Neuron (in vitro differentiated cells): ENCODE measurements around the gene ATG7.
A peak's percentile ranks its signal among the peaks of the same experiment; 100 is the strongest.

ENCODE experiments used
- H2AFZ ChIP-seq: one replicate; pipeline ENCODE4 v1.6.1; 2013; ENCODE audit warnings: low read depth, mild to moderate bottlenecking, inconsistent platforms, low read length, moderate library complexity
- H3K27me3 ChIP-seq: one replicate; pipeline ENCODE4 v1.6.1; 2013; ENCODE audit warnings: low read length; ENCODE audit not compliant: insufficient read depth
- H3K36me3 ChIP-seq: one replicate; pipeline ENCODE4 v1.6.1; 2013; ENCODE audit warnings: low read length; ENCODE audit not compliant: insufficient read depth
- H3K4me1 ChIP-seq: one replicate; pipeline ENCODE4 v1.6.1; 2013; ENCODE audit warnings: low read length; ENCODE audit not compliant: insufficient read depth
- H3K4me3 ChIP-seq: 2 replicates; pipeline ENCODE4 v1.5.1; 2013; ENCODE audit warnings: mild to moderate bottlenecking, low read length, moderate library complexity
- H3K9me3 ChIP-seq: one replicate; pipeline ENCODE4 v1.6.1; 2013; ENCODE audit warnings: low read length

Gene ATG7

DNA sequence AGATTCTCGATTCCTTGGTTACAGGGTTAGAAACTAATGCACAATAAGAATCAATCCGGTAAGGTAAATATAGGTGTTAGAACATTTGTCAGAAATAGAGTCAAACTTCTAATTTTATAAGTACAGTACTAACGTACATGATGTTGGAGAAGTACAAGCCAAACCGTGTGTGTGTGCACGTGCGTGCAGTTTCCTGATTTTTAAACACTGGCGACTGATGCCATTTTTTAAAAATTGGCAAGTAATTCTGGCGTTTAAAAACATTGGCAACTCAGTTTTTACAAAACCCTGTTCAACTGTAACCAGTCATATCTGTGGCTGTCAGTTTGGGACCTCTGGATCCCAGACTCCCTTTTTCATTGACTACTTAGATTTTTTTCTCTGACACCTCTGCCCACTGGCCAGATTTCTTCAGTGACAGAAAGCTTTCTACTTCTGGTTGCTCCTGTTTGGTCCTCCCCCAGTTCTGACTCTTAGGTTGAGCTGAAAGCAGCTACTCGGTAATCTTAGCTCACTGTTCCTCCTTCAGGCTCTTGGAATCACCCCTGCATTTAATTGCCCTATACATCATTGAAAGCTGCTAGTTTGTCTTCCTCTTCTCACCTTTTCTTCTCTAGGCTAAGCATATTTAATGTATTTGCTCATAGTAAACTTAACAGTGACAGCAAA, 843 bp downstream of the ATG7 start:
- peak overlapping the region; percentile 62 for H2AFZ ChIP-seq
- H3K9me3 ChIP-seq = no peaks in the 10 kb centered on the region
- H3K27me3 ChIP-seq = no peaks in the 10 kb centered on the region
- H3K4me3 ChIP-seq = peak overlapping the region; percentile 86
- H3K36me3 ChIP-seq = no peaks in the 10 kb centered on the region
- peaks cover 13% of the 10 kb centered on the region for H3K4me1 ChIP-seq

DNA sequence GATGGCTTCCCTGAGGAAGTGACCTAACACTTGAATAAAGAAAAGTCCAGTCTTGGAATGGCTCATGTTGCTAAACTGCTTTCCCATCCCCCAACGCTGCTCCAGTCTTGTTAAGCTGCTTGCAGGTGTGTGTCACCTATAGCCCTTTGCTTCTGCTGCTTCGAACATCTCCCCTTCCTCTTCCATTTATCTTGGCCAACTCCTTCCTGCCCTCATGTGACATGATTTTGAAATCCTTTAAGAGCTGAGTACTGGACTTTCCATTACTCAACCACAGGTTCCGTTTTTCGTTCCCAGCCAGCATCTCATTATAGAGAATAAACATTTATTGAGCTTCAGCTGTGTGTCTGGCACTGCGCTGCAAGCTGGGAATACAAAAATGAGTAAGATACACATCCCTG, 1.7 kb downstream of the ATG7 start:
- no peaks in the 10 kb centered on the region for H3K9me3 ChIP-seq
- no peak overlapping the region for H2AFZ ChIP-seq
- peaks cover 2% of the 10 kb centered on the region for H3K36me3 ChIP-seq
- peaks cover 10% of the 10 kb centered on the region for H3K4me1 ChIP-seq
- H3K4me3 ChIP-seq = no peak overlapping the region
- no peaks in the 10 kb centered on the region for H3K27me3 ChIP-seq

DNA sequence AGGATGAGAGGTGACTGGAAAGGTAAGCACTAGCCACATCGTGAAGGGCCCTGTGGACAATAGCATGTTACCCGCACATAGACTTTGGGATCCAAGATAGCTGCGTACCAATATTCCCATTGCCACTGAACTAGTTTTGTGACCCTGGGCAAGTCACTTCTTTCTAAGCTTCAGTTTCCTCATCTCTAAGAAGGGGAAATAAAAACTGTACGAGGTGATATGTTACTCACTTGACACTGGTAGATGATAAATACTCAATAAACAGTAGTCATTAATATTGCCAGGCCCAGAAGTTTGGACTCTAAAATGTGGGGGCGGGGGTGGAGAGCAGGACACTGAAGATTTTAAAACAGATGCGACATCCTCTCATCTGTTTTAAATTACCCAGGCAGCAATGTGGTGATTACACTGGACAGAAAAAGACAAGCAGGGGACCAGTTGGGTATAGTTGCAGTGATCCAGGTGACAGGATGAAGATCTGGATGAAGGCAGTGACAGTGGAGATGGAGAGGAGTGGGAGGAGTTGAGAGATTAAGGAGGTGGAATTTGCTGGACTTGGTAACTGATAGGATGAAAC, 2.5 kb downstream of the ATG7 start:
- Histone ChIP-seq H3K4me1 (peaks cover 10% of the 10 kb centered on the region), H3K4me3 (no peak overlapping the region), H3K36me3 (peaks cover 2% of the 10 kb centered on the region), H3K9me3 (no peaks in the 10 kb centered on the region), H2AFZ (no peak overlapping the region), H3K27me3 (no peaks in the 10 kb centered on the region)

DNA sequence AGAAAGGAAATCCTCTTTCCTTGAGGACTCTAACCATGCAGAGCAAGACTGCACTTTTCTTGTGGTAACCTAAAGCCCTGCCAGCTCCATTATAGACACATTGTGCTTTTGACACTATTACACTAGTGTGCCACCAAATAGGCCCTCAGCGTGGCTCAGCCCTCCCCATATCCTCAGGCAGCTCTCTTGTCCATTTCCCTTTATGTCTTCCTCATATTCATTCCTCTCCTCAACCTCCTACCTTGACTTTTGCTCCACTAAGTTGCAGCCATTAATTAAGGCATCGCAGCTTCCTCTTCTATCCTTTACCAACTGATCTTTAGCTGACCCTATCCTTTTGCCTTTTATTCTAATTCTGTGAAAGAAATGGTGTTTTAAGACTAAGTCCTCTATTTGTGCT, 3.7 kb downstream of the ATG7 start:
- peaks cover 10% of the 10 kb centered on the region for H3K4me1 ChIP-seq

DNA sequence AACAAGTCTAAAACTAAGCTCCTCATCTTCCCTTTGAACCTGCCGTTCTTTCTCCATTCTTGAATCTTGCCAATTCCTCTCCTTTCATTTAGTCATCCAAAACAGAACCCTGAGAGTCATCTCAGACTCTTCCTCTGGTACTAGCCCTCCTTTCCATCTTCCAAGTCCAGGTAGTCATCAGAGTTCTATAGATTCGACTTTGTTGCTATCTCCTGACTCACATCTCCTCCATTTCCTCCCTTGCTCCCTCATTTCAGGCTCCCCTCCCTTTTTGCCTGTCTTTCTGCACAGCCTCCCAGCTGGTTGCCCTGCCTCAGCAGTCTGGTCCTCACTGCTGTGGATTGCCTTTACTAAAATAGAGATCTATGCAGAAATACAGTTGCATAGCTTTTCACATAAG, 4.7 kb downstream of the ATG7 start:
- no peaks in the 10 kb centered on the region for H3K27me3 ChIP-seq
- peaks cover 2% of the 10 kb centered on the region for H3K36me3 ChIP-seq
- no peak overlapping the region for H2AFZ ChIP-seq
- no peaks in the 10 kb centered on the region for H3K9me3 ChIP-seq
- H3K4me3 ChIP-seq = no peak overlapping the region
- peaks cover 7% of the 10 kb centered on the region for H3K4me1 ChIP-seq

More for the DNA sequence above, 3.7 kb downstream of the ATG7 start:
- Histone ChIP-seq H3K9me3 (no peaks in the 10 kb centered on the region), H3K36me3 (peaks cover 2% of the 10 kb centered on the region), H2AFZ (no peak overlapping the region), H3K4me3 (no peak overlapping the region), H3K27me3 (no peaks in the 10 kb centered on the region)

DNA sequence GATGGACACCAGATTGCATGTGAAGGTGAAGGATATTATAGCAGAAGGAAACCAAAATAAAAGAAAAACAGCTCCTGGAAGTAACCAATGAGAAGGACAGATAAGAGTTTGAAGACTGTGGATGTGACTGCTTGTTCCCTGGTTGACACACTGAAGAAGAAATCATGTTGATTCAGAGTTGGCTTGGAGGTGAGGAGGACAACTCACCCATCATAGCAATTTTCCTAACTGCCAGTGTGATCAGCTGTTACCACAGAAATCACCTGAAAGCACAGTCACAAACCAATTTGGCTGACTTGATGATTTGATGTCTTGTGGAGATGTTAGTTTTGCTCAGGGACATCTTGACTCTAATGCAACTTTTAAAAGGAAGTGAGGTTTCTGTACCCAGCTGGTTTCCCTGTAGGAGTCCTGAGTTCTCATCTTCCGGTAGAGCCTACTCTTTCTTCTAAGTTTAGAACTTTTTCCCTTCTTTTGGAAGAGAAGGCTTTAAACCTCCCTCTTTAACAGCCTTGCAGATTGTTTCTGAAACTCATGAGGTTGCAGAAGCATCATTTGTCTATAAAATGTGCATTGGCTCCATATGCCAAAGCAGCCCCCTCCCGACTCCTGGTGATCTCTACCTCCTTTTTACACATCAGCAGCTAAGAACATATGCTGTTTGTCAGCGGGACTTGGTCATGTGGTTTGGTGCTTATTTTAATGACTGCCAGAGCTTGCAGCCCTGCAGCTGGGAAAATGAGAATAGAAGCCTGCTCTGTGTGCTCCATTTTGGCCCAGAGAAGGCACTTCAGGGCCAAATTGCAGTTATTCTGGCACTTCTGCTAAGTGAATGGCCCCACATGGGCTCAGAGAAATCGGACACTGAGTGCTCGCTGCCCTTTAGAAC, 10.3 kb downstream of the ATG7 start:
- H3K27me3 ChIP-seq = no peaks in the 10 kb centered on the region
- no peak overlapping the region for H3K4me3 ChIP-seq
- H3K4me1 ChIP-seq = no peaks in the 10 kb centered on the region
- H2AFZ ChIP-seq = no peak overlapping the region
- H3K36me3 ChIP-seq = peaks cover 11% of the 10 kb centered on the region
- no peaks in the 10 kb centered on the region for H3K9me3 ChIP-seq

DNA sequence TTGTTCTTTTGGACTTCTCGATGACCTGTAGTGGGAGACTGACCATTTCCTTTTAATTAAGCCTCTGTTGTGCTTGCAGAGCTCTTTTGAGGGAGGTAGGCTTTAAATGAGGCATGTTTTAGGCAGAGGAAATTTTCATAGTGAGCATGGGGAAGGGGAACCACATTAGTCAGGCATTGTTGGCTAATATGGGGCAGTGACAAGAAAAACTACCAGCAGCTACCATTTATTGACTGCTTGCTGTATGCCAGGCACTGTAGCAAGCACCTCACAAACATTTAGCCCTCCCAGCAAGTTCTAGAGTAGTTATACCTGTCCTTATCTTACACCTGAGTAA, 10.9 kb downstream of the ATG7 start:
- Histone ChIP-seq H3K9me3 (no peaks in the 10 kb centered on the region), H2AFZ (no peak overlapping the region), H3K4me3 (no peak overlapping the region), H3K4me1 (no peaks in the 10 kb centered on the region), H3K36me3 (peaks cover 11% of the 10 kb centered on the region), H3K27me3 (no peaks in the 10 kb centered on the region)

DNA sequence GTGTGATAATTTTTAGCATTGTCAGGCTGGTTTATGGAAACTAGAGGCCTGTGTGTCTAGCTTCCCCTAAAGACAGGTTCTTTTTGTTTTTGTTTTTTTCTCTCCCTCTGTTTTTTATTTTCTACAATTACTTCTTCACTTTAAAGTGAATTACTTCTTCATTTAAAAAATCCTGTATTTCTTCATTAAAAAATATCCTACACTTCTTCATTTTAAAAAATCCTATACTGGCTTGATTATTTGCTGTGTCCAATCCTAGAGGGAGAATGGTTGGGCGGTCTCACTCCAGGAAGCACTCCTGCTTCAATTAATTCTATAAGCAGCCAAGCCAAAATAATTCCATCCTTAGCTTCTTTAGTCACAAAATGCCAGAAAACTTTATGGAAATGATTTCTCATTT, 11.8 kb downstream of the ATG7 start:
- peaks cover 9% of the 10 kb centered on the region for H3K36me3 ChIP-seq
- H3K9me3 ChIP-seq = no peaks in the 10 kb centered on the region
- no peaks in the 10 kb centered on the region for H3K27me3 ChIP-seq
- H3K4me1 ChIP-seq = no peaks in the 10 kb centered on the region
- no peak overlapping the region for H2AFZ ChIP-seq
- no peak overlapping the region for H3K4me3 ChIP-seq

DNA sequence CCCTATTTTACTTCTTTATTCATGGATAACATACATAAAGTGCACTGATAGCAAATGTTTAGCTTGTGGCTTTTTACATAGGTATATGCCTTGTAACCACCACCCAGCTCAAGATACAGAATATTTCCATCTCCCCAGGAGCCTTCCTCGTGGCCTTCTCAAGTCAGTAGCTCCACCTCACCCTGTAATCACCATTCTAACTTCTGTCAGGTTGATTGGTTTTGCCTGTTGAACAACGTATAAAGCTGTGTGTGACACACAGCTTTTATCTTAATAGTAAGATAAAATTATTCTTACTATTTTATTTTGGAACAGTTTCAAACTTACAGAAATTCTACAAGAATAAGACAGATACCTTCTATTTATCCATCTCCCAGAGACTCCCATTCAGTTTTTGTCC, 13.3 kb downstream of the ATG7 start:
- Histone ChIP-seq H3K4me1 (no peaks in the 10 kb centered on the region), H3K27me3 (no peaks in the 10 kb centered on the region), H3K36me3 (peaks cover 9% of the 10 kb centered on the region), H2AFZ (no peak overlapping the region), H3K9me3 (no peaks in the 10 kb centered on the region), H3K4me3 (no peak overlapping the region)

DNA sequence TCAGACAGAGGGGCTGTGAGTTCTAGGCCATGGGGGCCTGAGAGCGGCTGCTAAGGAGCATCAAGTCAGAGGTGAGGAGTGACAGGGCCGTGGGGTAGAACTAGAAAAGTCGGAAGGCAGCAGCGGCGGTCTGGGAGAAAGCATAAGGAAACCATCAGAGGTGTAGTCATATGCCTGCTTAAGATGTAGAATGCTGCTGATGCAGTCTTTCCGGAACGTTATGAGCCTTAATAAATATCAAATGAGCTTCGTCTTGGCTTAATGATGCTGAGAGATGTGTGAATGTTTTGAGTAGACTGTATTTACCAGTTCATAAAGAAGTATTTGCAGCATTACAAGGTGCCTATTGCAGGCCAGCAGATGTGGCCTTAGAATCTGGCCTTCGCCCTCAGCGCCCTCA, 15.2 kb downstream of the ATG7 start:
- Histone ChIP-seq H3K9me3 (no peaks in the 10 kb centered on the region), H3K4me3 (no peak overlapping the region), H3K27me3 (no peaks in the 10 kb centered on the region), H3K4me1 (no peaks in the 10 kb centered on the region), H3K36me3 (peaks cover 6% of the 10 kb centered on the region), H2AFZ (no peak overlapping the region)

DNA sequence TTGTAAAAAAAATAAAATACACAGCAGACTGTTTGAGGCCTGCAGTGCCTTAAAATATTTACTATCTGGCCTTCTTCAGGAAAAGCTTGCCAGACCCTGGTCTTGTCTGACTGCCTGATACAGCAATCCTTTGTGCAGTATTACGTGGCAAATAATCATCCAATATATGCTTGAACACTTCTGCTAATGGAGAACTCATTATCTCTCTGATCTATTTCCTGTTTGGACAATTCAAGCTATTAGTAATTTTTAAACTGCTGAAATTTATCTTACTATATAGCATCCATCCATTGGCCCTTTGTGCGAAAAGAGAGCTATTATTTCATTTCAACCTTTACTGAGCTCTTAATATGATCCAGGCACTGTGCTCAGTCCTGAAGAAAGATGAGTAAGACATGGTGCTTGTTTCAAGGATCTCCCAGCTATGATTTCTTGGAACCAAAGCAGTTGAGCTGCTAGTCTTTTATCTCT, 15.9 kb downstream of the ATG7 start:
- H3K4me1 ChIP-seq = no peaks in the 10 kb centered on the region
- H2AFZ ChIP-seq = no peak overlapping the region
- H3K4me3 ChIP-seq = no peak overlapping the region
- no peaks in the 10 kb centered on the region for H3K27me3 ChIP-seq
- no peaks in the 10 kb centered on the region for H3K9me3 ChIP-seq
- H3K36me3 ChIP-seq = peaks cover 5% of the 10 kb centered on the region

DNA sequence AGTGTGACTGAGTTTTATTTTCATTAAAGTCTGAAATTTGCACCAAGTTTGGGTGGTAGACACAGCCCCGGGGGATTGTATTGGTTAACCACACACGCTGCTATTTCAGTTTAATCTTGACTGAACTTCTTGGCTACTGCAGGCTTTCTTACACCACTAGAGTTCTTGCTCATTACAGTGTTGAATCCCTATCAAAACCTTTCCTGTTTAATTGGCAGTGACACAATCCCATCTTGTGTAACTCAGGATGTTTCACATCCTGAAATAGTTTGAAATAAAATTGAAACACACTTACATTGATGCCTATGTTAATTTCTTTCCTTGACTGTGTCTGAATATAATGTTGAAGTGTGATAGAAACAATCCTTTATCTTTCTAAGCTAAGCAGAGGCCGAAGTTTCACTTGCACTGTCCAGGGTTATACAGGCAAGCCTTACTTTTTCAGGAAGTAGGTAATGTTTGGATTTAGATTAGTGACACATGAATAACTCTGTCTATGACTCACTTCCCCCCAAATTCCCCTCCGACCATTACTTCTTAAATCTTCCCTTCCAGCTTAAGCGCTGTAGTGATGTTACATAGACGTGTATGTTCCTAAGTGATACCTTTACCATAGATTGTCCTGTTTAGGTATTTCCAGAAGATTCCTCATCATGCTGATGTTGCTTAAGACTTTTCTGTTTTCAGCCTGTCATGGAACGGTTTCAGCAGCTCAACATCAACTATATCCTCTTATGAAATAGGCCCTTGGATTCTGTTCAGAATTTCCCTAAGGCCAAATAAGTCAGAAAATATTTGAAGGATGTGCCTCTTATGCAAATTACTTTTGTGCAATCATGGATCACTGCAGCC, 16.8 kb downstream of the ATG7 start:
- no peak overlapping the region for H2AFZ ChIP-seq
- H3K4me3 ChIP-seq = no peak overlapping the region
- H3K36me3 ChIP-seq = no peaks in the 10 kb centered on the region
- no peaks in the 10 kb centered on the region for H3K9me3 ChIP-seq
- no peaks in the 10 kb centered on the region for H3K27me3 ChIP-seq
- no peaks in the 10 kb centered on the region for H3K4me1 ChIP-seq

DNA sequence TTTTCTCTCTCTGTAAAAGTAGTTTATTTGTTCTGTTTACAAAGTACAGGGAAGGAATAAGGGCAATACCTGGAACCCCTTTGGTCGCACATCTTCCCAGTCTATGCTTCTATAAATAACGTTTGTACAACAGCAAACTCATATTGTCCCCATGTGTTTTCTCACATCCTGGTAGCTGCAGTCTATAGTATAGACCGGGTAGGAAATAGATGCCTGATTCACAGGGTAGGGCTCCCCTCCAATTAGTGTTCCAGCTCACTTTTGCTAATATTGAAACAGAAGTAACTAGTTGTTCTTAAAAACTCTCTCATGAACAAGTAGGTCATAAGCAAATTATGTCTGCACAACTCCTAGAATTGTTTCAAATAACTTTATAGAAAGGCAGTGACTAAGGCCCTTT, 17.7 kb downstream of the ATG7 start:
- Histone ChIP-seq H3K36me3 (no peaks in the 10 kb centered on the region), H3K9me3 (no peaks in the 10 kb centered on the region), H3K27me3 (no peaks in the 10 kb centered on the region), H3K4me1 (no peaks in the 10 kb centered on the region), H2AFZ (no peak overlapping the region), H3K4me3 (no peak overlapping the region)
